WI38 (cell line): ENCODE data around the gene MAPK1.
"Not testable (repeated sequence)": the region's sequence is repeated elsewhere in the genome, so short reads cannot be mapped to it uniquely, and the experiment has no call there.

Experiments
- H3K4me3 ChIP-seq: 2 replicates; pipeline ENCODE4 v1.5.1; 2011; ENCODE audit warnings: low read depth, mild to moderate bottlenecking, control low read depth, low read length
- CTCF ChIP-seq: IDR thresholded peaks from 2 replicates; pipeline ENCODE4 v1.5.1; 2012; ENCODE audit warnings: low read depth, mild to moderate bottlenecking, control low read depth, low read length

The MAPK1 gene

GRCh38 chr22:21796231-21796630, 71.2 kb downstream of the MAPK1 start:
- TF ChIP-seq CTCF: no peak
- H3K4me3 ChIP-seq: no peak overlapping the region

- not testable (repeated sequence) for H3K4me3 ChIP-seq
Measured at GRCh38 chr22:21793716-21794115, 73.7 kb downstream of the MAPK1 start.

GRCh38 chr22:21791635-21792625, 75.5 kb downstream of the MAPK1 start:
- H3K4me3 ChIP-seq: no peak overlapping the region
- no peak for TF ChIP-seq CTCF

GRCh38 chr22:21790849-21791610, 76.4 kb downstream of the MAPK1 start:
- not testable (repeated sequence) for H3K4me3 ChIP-seq

- TF ChIP-seq CTCF: no peak
- H3K4me3 ChIP-seq: no peak overlapping the region
Measured at GRCh38 chr22:21790359-21790758, 77.1 kb downstream of the MAPK1 start.

- not testable (repeated sequence) for H3K4me3 ChIP-seq
Measured at GRCh38 chr22:21787565-21787964, 79.9 kb downstream of the MAPK1 start.

GRCh38 chr22:21780259-21780658, 87.2 kb downstream of the MAPK1 start:
- TF ChIP-seq CTCF: no peak
- H3K4me3 ChIP-seq: no peak overlapping the region

GRCh38 chr22:21779444-21779843, 88.0 kb downstream of the MAPK1 start:
- TF ChIP-seq CTCF: no peak
- no peak overlapping the region for H3K4me3 ChIP-seq
